Measurements from ENCODE around the gene LYPD5.

DNA sequence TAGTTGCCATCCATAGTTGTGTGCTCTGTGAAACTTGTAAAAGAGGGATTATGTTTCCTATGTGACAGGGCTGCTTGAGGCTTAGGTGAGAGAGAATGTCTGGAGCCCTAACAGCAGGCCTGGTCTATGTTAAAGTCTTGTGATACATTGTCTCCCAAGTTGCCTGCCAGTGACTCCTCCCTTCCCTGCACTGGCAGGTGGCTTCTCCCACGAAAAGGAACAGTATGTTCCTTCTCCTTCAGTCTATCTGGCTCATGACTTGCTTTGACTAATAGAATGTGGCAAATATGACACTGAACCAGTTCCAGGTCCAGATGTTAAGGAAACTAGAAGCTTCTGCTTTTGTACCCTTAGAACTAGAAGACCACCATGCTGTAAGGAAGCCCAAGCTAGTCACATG, 15.6 kb downstream of the LYPD5 start:
- TF ChIP-seq CTCF (IDR thresholded peaks at IDR 0.05 in 4 of 5, conservative IDR thresholded peaks at IDR 0.05 in 1 of 5) (no peak), POLR2A (IDR thresholded peaks at IDR 0.05) (no peak)
